Neural crest cell (in vitro differentiated cells): ENCODE results near the gene POLD3. TPM values are rescaled to one million over a fixed set of nuclear protein-coding genes. Genes with fewer than 3 reads are reported as not detected.
A peak's percentile ranks its signal among the peaks of the same experiment; 100 is the strongest.

Source experiments
- DNase-seq: peaks from one replicate; pipeline ENCODE4 v3.0.0; 2021; ENCODE audit warnings: low read depth, mixed read lengths, low spot score
- H3K27ac Mint-ChIP-seq: one replicate; pipeline ENCODE4 v1.8.0; 2021; ENCODE audit warnings: mild to moderate bottlenecking, mixed read lengths; ENCODE audit not compliant: unreplicated experiment
- H3K27me3 Mint-ChIP-seq: 2 replicates; pipeline ENCODE4 v1.8.0; 2021; ENCODE audit warnings: low read depth, mild to moderate bottlenecking, mixed read lengths
- H3K36me3 Mint-ChIP-seq: 2 replicates; pipeline ENCODE4 v1.8.0; 2021; ENCODE audit warnings: low read depth, mild to moderate bottlenecking, mixed read lengths
- H3K4me1 Mint-ChIP-seq: 2 replicates; pipeline ENCODE4 v1.8.0; 2021; ENCODE audit warnings: mixed read lengths
- H3K4me3 Mint-ChIP-seq: one replicate; pipeline ENCODE4 v1.8.0; 2021; ENCODE audit warnings: mild to moderate bottlenecking, mixed read lengths
- H3K9me3 Mint-ChIP-seq: 2 replicates; pipeline ENCODE4 v1.8.0; 2021; ENCODE audit warnings: mixed read lengths
- total RNA-seq: library from RNA; stranded (reverse); gene quantifications from 2 replicates; pipeline ENCODE4 v1.2.1, GENCODE V29; 2021
- TF ChIP-seq, protein P1 (sequence below): fragments of 200-600 bp; sonication (generic); conservative IDR thresholded peaks from 2 replicates; pipeline ENCODE4 v1.5.0; 2021; ENCODE audit warnings: antibody characterized with exemption, mild to moderate bottlenecking

Gene POLD3
- total RNA-seq, 1 donor from 2014 or later = 46.3 TPM

DNA sequence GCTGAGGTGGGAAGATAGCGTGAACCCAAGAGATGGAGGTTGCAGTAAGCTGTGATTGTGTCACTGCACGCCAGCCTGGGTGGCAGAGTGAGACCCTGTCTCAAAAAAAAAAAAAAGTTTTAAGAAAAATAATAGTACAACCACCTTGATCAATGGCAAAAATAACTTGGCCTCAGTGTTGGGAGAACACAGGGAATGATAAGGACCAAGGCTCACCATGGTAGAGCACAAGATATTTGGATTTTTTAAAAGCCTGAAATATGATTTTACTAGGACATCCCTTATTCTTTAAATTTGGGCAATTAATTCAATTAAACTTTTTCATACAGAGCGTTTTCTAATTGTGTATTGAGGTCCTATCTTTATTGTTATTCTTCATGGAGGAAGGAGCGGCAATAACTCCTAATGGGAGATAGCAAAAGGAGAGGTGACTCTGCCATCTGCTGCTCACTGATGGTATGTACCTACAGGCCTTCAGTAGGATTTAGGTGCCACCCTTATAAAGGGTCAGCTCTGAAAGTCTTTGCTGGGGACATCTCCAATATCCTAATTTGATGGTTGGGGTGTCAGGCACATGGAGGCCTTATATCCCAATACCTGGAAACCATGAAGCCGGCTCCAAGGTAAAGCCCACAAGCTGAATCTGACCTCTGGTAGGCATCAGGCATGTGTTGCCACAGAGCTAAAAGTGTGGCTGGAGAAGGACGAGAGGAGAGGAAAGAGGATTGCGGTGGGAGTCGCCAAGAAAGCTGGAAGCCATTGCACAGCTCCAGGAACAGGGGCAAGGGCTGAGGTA lies 21.9 kb upstream of the POLD3 start:
- peak; percentile 10 for DNase-seq
- Mint-ChIP-seq H3K36me3 (no peaks in the 10 kb centered on the region), H3K4me3 (no peak overlapping the region), H3K9me3 (no peaks in the 10 kb centered on the region), H3K27ac (no peak overlapping the region), H3K4me1 (no peaks in the 10 kb centered on the region), H3K27me3 (no peaks in the 10 kb centered on the region)
- TF ChIP-seq, protein P1, sequence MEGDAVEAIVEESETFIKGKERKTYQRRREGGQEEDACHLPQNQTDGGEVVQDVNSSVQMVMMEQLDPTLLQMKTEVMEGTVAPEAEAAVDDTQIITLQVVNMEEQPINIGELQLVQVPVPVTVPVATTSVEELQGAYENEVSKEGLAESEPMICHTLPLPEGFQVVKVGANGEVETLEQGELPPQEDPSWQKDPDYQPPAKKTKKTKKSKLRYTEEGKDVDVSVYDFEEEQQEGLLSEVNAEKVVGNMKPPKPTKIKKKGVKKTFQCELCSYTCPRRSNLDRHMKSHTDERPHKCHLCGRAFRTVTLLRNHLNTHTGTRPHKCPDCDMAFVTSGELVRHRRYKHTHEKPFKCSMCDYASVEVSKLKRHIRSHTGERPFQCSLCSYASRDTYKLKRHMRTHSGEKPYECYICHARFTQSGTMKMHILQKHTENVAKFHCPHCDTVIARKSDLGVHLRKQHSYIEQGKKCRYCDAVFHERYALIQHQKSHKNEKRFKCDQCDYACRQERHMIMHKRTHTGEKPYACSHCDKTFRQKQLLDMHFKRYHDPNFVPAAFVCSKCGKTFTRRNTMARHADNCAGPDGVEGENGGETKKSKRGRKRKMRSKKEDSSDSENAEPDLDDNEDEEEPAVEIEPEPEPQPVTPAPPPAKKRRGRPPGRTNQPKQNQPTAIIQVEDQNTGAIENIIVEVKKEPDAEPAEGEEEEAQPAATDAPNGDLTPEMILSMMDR = peak; percentile 80

DNA sequence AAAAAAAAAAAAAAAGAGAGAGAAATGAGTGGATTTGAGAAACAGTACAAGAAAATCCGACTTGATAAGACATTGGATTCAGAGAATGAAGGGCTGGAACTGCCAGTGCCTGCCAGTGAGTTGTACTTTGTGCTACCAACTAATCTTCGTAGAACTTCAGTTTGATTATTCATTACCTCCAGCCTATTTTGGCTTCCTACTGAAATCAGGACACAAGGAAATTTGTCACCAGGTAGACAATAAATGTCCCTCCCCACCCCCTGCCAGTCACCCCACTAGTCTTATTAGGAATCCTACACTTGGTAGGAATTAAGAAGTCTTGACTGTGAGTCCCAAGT lies 21.4 kb upstream of the POLD3 start:
- Mint-ChIP-seq H3K27me3 (no peaks in the 10 kb centered on the region), H3K27ac (no peak overlapping the region)
- no peak for DNase-seq

DNA sequence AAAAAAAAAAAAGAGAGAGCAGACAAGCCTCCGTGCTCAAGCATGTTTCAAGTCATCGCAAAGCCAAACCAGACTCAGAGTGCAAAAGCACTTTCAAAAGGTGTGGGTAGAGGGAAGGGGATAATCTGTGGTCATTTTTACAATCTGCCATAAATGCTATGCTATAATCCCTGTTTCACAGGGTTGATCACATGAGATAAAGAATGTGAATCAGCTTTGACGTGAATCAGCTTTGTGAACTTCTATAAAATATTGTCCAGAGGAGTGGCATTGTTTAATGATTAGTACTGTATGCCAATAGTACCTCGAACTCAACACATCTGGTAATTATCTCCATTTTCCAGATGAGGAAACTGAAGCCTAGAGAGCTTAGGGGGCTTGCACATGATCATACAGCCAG lies 20.0 kb upstream of the POLD3 start:
- no peaks in the 10 kb centered on the region for H3K9me3 Mint-ChIP-seq
- H3K4me3 Mint-ChIP-seq = no peak overlapping the region
- no peaks in the 10 kb centered on the region for H3K36me3 Mint-ChIP-seq
- H3K27me3 Mint-ChIP-seq = no peaks in the 10 kb centered on the region
- no peak for DNase-seq
- TF ChIP-seq, protein P1 = no peak
- no peaks in the 10 kb centered on the region for H3K4me1 Mint-ChIP-seq
- no peak overlapping the region for H3K27ac Mint-ChIP-seq

More for the DNA sequence above, 21.4 kb upstream of the POLD3 start:
- Mint-ChIP-seq H3K36me3 (no peaks in the 10 kb centered on the region), H3K4me3 (no peak overlapping the region), H3K4me1 (no peaks in the 10 kb centered on the region), H3K9me3 (no peaks in the 10 kb centered on the region)
- TF ChIP-seq, protein P1 = no peak

DNA sequence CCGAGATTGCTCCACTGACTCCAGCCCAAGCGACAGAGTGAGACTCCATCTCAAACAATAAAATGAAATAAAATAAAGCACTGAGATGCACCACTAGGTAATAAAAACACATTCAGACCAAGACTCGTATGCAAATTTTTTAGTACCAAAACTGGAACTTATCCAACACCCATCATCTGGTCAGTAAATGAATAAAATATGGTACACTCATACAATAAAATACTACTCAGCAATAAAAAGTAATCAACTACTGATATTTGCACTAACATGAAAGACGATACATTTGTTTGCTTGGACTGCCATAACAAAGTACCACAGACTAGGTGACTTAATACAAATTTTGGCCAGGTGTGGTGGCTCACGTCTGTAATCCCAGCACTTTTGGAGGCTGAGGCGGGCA lies 17.8 kb upstream of the POLD3 start:
- no peak overlapping the region for H3K27ac Mint-ChIP-seq
- TF ChIP-seq, protein P1 = no peak
- DNase-seq = no peak
- H3K4me1 Mint-ChIP-seq = peaks cover 5% of the 10 kb centered on the region
- H3K4me3 Mint-ChIP-seq = no peak overlapping the region
- no peaks in the 10 kb centered on the region for H3K9me3 Mint-ChIP-seq
- no peaks in the 10 kb centered on the region for H3K27me3 Mint-ChIP-seq
- H3K36me3 Mint-ChIP-seq = no peaks in the 10 kb centered on the region

DNA sequence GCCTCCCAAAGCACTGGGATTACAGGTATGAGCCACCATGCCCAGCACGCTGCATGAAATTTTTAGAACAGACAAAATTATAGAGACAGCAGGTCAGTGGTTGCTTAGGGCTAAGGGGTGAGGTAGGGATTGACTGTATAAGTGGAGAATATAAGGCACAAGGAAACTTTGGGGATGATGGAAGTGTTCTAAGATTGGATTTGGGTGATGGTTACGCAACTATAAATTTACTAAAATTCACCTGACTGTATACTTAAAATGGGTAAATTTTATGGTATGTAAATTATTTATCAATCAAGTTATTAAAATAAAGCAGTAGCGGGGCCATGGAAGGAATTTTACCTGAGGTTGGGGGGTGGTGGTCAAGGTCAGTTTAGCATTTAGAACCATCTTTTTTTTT lies 16.4 kb upstream of the POLD3 start:
- H3K4me3 Mint-ChIP-seq = no peak overlapping the region
- H3K27ac Mint-ChIP-seq = no peak overlapping the region
- DNase-seq = no peak
- H3K27me3 Mint-ChIP-seq = no peaks in the 10 kb centered on the region
- peaks cover 5% of the 10 kb centered on the region for H3K4me1 Mint-ChIP-seq
- H3K36me3 Mint-ChIP-seq = no peaks in the 10 kb centered on the region
- no peaks in the 10 kb centered on the region for H3K9me3 Mint-ChIP-seq
- TF ChIP-seq, protein P1 = no peak
